GM19099 (cell line): ENCODE data around the gene TBCE.

Source experiments
- POLR2A ChIP-seq: IDR thresholded peaks from 3 replicates; pipeline ENCODE4 v1.6.1; 2011; ENCODE audit warnings: low read depth; ENCODE audit not compliant: insufficient read length; ENCODE audit errors: extremely low read depth

The TBCE gene

DNA sequence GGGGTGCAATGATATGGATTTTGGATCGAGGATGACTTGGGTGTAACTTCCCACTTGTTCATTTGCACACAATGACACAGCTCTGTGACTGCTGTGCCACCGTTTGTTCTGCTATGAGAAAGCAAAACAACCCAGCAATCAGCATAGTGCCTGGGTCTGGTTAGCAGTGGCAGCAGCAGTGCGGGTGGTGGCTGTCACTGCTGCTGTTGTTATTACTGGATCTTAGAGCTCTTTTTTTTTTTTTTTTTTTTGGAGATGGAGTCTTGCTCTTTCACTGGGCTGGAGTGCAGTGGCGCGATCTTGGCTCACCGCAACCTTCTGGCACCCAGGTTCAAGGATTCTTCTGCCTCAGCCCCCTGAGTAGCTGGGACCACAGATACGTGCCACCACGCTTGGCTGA, 56.9 kb downstream of the TBCE start:
- no peak for TF ChIP-seq POLR2A

DNA sequence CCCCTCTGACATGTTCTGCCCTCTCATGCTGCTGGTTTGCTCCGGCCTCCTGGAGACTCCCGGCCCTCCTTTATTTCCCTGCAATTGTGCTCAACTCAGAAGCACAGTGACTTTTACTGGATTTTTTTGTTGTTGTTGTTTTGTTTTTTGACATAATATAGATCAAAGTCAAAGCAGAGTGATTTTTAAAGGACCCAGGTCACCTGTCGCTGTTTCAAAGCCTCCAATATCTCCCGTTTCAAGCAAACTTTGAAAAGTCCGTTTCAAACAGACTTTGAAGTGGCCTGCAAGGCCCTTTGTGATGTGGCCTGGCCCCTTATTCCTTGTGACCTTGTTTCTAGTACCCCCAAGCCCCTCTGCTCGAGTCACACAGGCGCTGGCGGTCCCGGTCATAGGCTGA, 58.1 kb downstream of the TBCE start:
- TF ChIP-seq POLR2A: no peak

DNA sequence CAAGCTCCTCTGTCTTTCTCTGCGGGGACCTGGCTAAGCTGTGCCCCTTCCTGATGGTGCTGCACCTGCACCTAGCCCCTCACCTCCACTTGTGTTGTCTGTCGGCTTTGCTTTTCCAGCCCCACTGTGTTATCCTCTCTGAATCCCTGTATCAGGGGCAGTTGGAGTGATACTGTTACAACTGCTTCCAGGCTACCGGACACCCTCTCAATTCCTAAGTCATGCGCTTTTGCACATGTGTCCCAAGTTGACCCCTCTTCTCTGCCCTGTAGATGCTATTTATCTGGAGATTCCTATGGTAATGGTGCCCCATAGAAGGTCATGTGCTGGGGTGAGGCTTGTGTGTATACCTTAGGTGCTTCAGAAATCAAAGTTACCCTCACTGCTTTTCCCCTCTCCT, 58.9 kb downstream of the TBCE start:
- no peak for TF ChIP-seq POLR2A

DNA sequence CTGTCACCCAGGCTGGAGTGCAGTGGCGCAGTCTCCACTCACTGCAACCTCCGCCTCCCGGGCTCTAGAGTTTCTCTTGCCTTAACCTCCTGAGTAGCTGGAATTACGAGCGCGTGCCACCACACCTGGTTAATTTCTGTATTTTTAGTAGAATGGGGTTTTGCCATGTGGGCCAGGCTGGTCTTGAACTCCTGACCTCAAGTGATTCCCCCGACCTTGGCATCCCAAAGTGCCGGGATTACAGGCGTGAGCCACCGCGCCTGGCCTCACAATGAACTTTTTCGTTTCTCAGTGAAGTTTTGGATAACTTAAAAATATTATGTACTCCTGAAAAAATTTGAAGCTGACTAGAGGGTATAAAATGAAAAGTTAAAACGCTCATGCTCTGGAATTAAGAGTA, 59.5 kb downstream of the TBCE start:
- no peak for TF ChIP-seq POLR2A

DNA sequence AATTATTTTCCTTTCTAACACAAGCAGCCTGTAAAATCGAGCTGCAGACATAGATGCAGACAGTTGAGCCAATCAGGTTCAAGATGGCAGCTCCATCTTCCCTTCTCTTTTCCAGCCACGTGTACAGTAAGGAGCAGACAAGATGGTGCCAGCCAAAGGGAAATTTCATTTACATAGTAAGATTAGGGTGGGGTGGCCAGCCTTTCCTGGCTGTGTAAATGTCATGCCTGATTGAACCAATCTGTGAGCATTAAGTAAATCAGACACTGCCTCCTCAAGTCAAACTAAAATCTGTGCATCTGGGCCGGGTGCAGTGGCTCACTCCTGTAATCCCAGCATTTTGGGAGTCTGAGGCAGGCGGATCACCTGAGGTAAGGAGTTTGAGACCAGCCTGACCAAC, 60.2 kb downstream of the TBCE start:
- TF ChIP-seq POLR2A: no peak

DNA sequence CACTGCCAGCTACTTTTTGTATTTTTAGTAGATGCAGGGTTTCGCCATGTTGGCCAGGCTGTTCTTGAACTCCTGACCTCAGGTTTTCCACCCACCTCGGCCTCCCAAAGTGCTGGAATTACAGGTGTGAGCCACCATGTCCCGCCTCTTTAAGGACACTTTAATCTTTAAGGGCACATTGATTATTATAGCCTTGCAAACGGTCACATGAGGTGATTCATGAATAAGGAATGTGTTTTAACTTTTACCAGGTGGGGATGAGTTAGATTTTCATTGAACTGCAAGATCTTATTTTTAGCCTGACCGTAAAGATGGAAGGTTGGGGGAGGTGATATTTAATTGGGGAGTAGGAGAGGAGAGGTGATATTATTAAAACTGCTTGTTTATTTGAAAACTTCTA, 61.9 kb downstream of the TBCE start:
- TF ChIP-seq POLR2A: no peak

DNA sequence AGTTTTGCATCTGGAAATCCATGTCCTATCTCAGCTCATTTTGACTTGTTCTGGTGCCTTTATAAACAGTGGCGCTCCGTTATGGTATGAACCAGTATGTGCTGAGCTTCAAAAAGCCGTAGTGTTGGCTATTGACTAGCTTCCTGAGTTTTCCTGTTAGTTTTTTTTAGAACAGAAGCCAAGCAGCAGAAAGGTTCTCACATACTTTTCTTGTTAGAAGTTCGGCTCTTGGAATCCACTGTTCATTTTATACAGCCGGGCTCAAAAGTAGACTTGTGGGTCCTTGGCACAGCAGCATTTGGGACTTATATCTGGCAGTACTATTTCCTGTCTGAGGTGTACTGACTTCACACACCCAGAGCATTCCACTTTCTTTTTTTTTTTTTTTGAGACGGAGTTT, 63.8 kb downstream of the TBCE start:
- TF ChIP-seq POLR2A: no peak

DNA sequence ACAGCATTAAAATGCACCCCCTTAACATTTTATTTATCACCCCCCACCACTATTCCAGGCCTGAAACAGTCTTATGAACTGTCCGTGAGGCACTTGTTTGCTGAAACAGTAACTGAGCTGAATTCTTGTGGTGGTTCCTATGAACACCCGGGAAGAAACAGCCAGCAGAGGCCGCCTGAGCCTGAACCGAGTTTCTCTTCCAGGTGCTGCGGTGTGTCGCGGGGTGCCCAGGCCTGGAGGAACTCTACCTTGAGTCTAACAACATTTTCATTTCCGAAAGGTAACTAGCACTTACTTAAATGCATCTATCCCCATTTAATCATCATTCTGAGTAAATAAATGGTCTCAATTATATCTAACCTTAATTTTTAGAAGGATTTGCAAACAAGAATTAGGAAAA, 66.8 kb downstream of the TBCE start:
- TF ChIP-seq POLR2A: no peak

DNA sequence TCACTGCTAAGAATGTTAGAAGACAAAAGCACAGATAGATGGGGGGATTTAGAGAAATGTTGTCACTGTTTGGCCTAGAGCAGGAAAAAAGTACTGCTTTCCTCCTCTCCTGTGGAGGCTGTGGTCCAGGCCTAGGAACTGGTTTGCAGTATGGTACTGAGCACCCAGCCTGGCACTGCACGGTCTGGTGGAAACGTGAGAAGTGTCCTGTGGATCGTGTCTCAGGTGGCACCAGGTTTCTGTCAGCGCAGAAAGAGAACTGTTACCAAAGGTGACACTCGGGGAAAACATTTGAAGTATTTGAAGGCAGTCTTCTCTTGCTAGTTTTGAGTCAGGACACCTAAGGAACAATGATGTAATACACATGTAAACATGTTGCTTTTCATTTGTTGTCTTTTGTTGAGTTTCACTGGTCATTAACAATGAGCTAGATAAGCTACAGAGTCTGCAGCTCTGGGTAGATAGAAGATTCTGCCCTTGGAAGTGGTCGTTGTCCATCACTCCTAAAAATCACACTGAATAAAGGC, 74.0 kb downstream of the TBCE start:
- no peak for TF ChIP-seq POLR2A

DNA sequence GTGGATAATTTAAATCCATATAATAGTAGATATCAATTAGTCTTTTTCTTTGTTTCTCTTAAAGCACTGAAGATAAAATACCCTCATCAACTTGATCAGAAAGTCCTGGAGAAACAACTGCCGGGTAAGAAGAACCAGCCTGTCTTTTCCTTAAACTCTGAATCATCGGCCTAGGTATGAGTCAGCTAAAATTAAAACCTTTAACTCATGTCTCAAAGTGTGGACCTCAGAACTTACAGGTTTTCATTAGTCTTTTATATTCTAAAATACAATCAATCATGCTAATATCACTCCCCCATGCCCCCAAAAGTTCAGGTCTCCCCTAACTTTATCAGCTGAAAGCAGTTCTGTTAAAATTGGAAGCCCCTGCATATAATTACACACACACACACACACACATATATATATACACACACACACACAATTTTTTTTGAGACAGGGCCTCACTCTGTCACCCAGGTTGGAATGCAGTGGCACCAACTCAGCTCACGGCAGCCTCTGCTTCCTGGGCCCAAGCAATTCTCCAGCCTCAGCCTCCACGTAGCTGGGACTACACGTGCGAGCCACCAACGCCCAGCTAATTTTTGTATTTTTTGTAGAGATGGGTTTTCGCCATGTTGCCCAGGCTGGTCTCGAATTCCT, 75.7 kb downstream of the TBCE start:
- TF ChIP-seq POLR2A: no peak

DNA sequence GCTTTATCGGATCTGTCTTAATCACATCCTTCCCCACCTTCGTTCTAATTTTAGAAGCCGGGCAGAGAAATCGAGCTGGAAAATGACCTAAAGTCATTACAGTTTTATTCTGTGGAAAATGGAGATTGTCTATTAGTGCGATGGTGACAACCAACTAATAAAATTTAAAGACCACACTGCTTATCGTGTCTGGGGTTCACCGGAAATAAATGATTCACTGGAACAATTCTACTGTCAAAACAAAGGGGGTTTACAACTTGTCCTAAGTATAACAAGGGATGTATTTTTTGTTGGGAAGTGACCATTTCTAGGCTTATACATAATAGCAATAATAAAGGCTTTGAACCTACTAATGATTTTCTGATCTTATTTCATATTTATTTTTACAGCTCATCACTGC, 81.4 kb downstream of the TBCE start:
- TF ChIP-seq POLR2A: no peak

DNA sequence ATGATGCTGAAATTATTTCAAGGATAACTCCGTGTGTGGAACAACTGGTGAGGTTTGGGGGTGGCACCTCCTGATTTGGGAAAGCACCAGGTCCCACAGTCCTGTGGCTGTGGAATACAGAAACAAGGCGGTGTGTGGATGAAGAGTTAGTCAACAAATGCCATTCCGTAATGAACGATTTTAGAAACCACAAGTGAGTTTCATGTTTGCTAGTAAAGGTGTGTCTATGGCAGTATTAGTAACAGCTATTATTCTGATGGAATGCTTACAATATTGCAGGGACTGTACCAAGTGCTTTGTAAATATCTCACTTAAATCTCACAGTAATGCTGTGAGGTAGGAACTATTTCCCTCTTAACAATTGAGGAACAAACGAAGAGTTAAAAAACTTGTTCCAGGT, 83.2 kb downstream of the TBCE start:
- TF ChIP-seq POLR2A: no peak

DNA sequence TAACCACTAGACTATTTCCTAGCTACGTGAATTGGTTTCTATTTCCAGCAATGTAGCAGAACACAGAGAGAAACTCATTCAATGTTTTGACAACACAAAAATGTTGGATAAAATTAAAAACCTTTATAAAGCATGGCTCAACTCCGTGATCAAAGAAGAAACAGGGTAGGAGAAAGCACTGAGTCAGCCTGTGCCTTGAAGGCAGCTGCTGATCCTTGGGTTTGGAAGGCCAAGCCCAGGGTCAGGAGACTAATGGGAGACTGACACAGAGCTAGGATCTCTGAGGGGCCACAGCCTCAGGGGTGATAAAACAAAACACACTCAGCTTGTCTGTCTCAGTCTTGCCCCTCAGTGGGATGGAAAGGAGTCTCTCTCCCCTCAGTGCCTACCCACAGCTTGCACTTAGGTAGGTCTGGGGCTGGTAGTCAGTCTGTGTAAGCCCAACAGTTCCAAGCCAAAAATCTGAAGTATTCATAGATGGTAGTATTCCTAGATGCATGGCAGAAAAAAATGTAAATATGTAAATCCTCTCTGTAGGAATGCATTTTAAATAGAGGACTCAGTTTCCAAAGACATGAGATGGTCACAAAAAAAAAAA, 83.8 kb downstream of the TBCE start:
- TF ChIP-seq POLR2A: no peak

DNA sequence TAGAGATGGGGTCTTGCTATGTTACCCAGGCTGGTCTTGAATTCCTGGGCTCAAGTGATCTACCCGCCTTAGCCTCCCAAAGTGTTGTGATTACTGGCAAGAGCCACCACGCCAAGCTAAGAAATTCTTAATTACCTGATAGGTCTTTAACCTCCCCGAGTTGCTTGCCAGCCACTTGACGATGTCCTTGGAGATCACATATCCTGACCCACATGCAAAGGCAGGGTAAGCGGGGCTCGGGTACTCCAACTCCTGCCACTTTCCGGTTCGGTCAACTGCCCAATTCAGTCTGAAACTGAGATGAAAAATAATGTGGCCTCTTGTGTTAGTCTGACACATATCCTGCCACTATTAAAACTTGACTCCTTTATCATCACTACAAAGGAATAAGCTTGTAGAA, 86.8 kb downstream of the TBCE start:
- TF ChIP-seq POLR2A: no peak

DNA sequence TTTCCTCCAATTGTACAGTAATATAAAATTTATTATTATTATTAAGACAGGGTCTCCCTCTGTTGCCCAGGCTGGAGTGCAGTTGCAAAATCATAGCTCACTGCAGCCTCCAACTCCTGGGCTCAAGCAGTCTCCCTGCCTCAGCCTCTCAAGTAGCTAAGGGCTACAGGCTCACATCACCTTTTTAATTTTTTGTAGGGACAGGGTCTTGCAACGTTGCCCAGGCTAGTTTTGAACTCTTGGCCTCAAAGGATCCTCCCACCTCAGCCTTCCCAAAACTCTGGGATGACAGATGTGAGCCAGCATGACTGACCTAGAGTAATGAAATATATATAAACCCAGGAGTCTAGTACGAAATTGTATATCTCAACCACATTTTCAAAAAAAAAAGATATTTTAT, 87.9 kb downstream of the TBCE start:
- no peak for TF ChIP-seq POLR2A

DNA sequence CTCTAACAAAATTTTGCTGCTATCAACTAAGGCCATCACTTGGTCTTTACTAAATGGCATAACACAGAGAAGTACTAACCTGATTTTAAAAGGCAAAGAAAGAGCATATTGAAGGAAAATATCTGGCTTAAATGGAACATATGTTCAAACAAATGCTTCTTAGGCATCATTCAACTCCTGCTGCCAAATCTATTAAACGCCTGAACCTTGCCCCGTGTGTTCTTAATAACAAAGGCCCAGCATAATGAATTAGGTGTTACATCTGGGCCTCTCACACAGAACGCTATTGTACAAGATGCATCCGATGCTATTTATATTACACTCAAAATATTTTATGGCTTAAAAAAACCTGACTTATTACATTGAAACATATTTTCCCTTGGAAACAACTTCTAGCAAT, 88.6 kb downstream of the TBCE start:
- TF ChIP-seq POLR2A: no peak

DNA sequence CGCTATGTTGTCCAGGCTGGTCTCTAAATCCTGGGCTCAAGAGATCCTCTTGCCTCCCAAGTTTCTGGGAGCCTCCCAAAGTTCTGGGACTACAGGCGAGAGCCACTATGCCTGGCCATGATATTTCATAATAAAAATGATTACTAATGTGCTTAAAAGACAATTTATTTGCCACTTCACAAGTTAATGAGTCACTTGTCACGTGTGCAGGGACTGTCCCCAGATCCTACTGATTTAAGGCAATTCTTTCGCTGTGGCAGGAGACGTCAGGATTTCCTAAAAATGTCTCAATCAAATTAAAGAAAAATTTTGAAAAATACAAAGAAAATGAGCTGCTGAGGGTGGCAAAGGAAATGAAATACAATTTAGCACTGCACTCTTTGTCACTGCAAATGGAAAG, 93.5 kb downstream of the TBCE start:
- no peak for TF ChIP-seq POLR2A

DNA sequence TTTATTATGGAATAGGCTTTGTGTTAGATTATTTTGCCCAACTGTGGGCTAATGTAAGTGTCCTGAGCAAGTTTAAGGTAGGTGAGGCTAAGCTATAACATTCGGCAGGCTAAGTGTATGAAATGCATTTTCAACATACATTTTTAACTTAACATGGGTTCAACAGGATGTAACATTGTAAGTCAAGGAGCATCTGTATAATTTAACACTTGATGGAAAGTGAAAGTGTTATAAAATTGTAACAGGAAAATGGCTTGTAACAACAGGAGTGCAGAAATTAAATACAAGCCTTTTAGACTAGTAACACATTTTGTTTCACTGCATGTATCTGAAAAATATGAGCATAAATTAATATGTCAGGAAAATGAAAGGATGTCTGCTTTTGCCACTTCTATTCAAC, 94.7 kb downstream of the TBCE start:
- no peak for TF ChIP-seq POLR2A

DNA sequence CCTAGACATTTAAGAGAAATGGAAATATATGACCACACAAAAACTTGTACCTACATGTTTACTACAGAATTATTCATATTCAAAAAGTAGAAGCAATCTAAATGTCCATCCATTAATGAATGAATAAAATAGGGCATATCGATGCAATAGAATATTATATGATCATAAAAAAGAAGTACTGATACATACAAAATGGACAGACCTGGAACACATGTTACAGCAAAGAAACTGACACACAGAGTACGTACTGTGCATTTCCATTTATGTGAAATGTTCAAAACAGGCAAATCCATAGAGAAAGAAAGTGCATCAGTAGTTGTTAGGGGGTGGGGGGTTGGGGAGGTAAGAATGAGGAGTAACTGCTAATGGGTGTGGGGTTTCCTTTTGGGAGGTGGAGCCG, 97.8 kb downstream of the TBCE start:
- no peak for TF ChIP-seq POLR2A
